ENCODE results near the gene ESYT3. TPM values are rescaled to one million over a fixed set of nuclear protein-coding genes. Genes with fewer than 3 reads are reported as not detected.

ESYT3 gene
- total RNA-seq, 1 donor from 2014 or later, result 2.2 TPM

DNA sequence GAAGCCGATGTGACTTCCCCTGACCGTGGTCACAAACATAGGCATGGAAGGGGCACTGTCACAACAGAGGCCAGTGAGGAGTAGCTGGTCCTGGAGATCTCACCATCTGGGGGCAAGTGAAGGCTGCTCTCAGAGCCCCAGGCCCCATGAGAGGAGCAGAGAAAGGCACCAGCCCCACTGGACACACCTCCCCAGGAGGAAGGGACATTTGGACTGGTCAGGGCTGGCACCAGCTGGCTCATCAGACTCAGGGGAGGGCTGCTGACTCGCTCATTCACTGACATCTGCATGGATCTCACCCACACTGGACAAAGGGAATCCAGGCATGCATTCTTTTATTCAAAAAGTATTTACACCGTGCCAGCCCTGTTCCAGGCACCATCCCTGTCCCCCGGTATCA lies 26.8 kb downstream of the ESYT3 start:
- no peak overlapping the region for H3K4me3 ChIP-seq (ENCODE audit: low read depth, low read length)
- TF ChIP-seq, protein P1, sequence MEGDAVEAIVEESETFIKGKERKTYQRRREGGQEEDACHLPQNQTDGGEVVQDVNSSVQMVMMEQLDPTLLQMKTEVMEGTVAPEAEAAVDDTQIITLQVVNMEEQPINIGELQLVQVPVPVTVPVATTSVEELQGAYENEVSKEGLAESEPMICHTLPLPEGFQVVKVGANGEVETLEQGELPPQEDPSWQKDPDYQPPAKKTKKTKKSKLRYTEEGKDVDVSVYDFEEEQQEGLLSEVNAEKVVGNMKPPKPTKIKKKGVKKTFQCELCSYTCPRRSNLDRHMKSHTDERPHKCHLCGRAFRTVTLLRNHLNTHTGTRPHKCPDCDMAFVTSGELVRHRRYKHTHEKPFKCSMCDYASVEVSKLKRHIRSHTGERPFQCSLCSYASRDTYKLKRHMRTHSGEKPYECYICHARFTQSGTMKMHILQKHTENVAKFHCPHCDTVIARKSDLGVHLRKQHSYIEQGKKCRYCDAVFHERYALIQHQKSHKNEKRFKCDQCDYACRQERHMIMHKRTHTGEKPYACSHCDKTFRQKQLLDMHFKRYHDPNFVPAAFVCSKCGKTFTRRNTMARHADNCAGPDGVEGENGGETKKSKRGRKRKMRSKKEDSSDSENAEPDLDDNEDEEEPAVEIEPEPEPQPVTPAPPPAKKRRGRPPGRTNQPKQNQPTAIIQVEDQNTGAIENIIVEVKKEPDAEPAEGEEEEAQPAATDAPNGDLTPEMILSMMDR (conservative IDR thresholded peaks at IDR 0.05; ENCODE audit: low read depth, low read length), result no peak
- DNase-seq (ENCODE audit: low read depth), result no peak

DNA sequence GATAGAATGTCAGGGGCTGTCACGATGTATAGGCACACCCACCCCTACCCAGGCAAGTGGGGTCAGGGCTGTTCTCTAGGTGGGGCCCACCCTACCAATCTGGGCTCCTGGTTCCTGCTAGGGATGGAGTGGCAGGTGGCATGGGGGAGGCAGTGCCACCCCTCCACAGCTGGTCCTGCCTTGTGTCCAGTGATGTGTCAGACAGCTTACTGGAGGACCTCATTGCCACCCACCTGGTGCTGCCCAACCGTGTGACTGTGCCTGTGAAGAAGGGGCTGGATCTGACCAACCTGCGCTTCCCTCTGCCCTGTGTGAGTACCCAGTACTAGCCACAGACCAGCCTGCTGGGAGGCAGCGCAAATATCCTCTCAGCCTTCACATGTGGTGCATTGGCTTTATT lies 27.5 kb downstream of the ESYT3 start:
- TF ChIP-seq, protein P1 (conservative IDR thresholded peaks at IDR 0.05; ENCODE audit: low read depth, low read length), result no peak
- DNase-seq (ENCODE audit: low read depth), result no peak
- no peak overlapping the region for H3K4me3 ChIP-seq (ENCODE audit: low read depth, low read length)

DNA sequence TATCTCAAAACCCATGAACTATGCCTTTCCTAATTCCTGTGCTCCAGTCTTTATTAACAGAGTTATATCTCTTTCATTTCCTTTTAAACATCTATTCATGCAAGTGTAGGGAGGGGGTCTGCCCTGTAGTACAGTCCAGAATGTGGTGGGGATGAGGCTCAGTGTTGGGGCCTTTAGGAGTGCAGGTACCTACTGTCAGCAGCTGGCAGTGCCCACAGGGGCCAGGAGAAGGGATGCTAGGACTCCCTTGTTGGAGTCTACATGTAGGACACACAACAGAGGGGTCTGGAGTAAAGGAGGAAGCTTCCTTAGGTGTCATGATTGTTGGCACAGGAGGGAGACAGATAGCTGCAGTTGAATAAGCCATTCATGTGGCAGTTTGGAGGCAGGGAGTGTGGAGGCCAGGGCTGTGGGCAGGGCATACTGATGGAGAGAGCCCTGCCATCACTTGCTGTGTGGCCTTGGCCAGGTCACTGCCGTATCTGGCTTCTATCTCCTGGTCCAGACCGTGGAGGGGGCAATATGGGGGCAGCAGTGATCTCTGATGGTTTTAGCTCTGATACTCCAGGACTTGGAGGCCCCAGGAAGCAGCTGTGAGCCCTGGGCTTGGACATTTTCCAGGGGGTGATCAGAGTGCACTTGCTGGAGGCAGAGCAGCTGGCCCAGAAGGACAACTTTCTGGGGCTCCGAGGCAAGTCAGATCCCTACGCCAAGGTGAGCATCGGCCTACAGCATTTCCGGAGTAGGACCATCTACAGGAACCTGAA lies 29.5 kb downstream of the ESYT3 start:
- no peak overlapping the region for H3K4me3 ChIP-seq (ENCODE audit: low read depth, low read length)
- no peak for DNase-seq (ENCODE audit: low read depth)
- TF ChIP-seq, protein P1 (conservative IDR thresholded peaks at IDR 0.05; ENCODE audit: low read depth, low read length), result no peak

DNA sequence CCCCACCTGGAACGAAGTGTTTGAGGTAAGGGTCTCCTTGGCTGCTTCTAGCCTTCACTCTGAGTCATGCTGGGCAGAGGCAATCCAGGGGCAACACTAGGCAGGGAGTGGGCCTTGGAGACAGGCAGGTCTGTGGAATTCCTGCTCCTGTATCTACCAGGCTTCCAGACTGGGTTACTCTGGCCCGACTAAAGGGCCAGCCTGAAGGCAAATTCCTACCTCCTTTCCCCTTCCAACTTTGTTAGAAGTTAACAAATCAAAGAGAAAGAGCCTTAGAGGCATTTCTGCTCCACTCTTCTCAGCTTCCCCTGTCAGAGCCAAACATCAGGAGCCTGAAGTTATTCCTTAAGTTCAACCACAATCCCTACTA lies 30.1 kb downstream of the ESYT3 start:
- TF ChIP-seq, protein P1 (conservative IDR thresholded peaks at IDR 0.05; ENCODE audit: low read depth, low read length), result no peak
- H3K4me3 ChIP-seq (ENCODE audit: low read depth, low read length), result no peak overlapping the region
- no peak for DNase-seq (ENCODE audit: low read depth)

DNA sequence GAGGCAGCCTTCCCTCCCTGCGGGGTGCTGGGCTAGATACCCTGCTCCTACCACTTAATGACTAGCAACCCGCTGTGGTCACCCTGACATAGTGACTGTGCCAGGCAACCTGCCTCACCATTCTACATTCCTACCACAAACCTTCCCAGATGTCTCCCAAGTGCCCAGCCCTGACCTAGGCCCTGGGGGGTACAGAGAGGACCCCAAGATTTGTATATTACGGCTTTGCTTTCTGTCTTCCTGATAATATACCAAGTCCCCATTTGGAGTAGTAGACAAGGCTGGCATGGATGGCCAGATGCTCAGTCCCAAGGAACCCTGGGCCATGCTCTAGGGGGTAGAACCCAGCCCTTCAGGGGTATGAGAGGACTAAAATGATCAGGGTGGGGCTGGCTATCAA lies 31.0 kb downstream of the ESYT3 start:
- H3K4me3 ChIP-seq (ENCODE audit: low read depth, low read length), result no peak overlapping the region
- TF ChIP-seq, protein P1 (conservative IDR thresholded peaks at IDR 0.05; ENCODE audit: low read depth, low read length), result no peak
- DNase-seq (ENCODE audit: low read depth), result no peak

DNA sequence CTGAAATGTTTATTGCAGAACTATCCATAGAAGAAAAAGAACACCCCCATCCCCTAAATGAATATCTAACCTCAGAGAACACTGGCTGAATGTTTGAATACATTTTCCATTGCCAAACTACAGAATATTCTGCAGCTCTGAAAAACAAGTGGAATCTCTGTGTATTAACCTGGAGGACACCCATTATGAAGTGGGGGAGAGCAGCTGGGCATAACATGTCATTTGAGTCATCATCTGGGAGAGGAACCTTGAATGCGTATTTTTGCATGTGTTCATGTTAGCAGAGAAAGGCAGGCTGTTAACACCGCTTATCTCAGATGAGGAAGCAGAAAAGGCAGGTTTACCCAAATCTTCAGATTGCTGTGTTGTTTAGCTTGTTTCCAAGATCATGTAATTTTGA lies 31.5 kb downstream of the ESYT3 start:
- no peak for DNase-seq (ENCODE audit: low read depth)
- TF ChIP-seq, protein P1 (conservative IDR thresholded peaks at IDR 0.05; ENCODE audit: low read depth, low read length), result no peak
- H3K4me3 ChIP-seq (ENCODE audit: low read depth, low read length), result no peak overlapping the region

DNA sequence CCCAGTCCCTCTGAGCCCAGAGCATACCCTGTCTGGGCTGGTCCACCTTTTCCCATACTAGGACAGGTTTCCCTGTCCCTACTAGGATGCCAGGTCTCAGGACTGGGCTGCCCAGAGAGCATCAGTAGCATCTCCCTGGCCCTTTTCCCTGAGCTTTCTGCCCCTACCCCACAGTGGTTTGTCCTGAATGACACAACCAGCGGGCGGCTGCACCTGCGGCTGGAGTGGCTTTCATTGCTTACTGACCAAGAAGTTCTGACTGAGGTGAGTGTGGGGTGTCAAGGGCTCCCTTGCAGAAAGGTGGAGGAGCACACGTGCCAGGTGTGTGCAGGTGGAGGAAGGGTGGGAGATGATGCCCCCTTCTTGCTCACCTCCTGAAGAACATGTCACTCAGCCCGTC lies 33.5 kb downstream of the ESYT3 start:
- TF ChIP-seq, protein P1 (conservative IDR thresholded peaks at IDR 0.05; ENCODE audit: low read depth, low read length), result no peak
- no peak for DNase-seq (ENCODE audit: low read depth)
- H3K4me3 ChIP-seq (ENCODE audit: low read depth, low read length), result no peak overlapping the region
